Immature natural killer cell (primary cell): Measurements from ENCODE around the gene SPDYE6. TPM values are rescaled to one million over a fixed set of nuclear protein-coding genes. Genes with fewer than 3 reads are reported as not detected.

Source experiments
- DNase-seq, 3 donors: peaks; one replicate each; pipeline ENCODE4 v3.0.0; 2022; ENCODE audit warnings: mixed read lengths in 1 of 3
- H3K27ac Mint-ChIP-seq, 6 donors: one replicate each; pipeline ENCODE4 v1.8.0; 2020; ENCODE audit warnings: mixed read lengths in 6 of 6, mild to moderate bottlenecking in 5 of 6, inconsistent platforms in 4 of 6, moderate library complexity in 3 of 6
- H3K27me3 Mint-ChIP-seq, 3 donors: one replicate each; pipeline ENCODE4 v1.8.0; 2020 to 2021; ENCODE audit warnings: low read depth in 3 of 3, mild to moderate bottlenecking in 3 of 3, mixed read lengths in 3 of 3, moderate library complexity in 3 of 3, inconsistent platforms in 1 of 3
- H3K36me3 Mint-ChIP-seq, 3 donors: one replicate each; pipeline ENCODE4 v1.8.0; 2020; ENCODE audit warnings: mixed read lengths in 3 of 3, inconsistent platforms in 2 of 3, mild to moderate bottlenecking in 2 of 3
- H3K4me1 Mint-ChIP-seq, 2 donors: one replicate each; pipeline ENCODE4 v1.8.0; 2020; ENCODE audit warnings: inconsistent platforms in 2 of 2, mild to moderate bottlenecking in 2 of 2, mixed read lengths in 2 of 2, moderate library complexity in 1 of 2
- H3K4me3 Mint-ChIP-seq, 5 donors: one replicate each; pipeline ENCODE4 v1.8.0; 2020; ENCODE audit warnings: mild to moderate bottlenecking in 5 of 5, mixed read lengths in 5 of 5, inconsistent platforms in 3 of 5, moderate library complexity in 3 of 5
- H3K9me3 Mint-ChIP-seq, 6 donors: one replicate each; pipeline ENCODE4 v1.8.0; 2020; ENCODE audit warnings: mild to moderate bottlenecking in 6 of 6, mixed read lengths in 6 of 6, inconsistent platforms in 4 of 6, moderate library complexity in 3 of 6
- polyA plus RNA-seq, 3 donors: library from polyadenylated mRNA; unstranded; fragments of 300-500 nt; fragmentation: Illumina TruSeq; gene quantifications; one replicate each; pipeline ENCODE4 v1.2.3, GENCODE V29; 2021

Gene SPDYE6
- polyA plus RNA-seq, 3 donors from 2014 or later, result 0.97 TPM; not detected in 2

DNA sequence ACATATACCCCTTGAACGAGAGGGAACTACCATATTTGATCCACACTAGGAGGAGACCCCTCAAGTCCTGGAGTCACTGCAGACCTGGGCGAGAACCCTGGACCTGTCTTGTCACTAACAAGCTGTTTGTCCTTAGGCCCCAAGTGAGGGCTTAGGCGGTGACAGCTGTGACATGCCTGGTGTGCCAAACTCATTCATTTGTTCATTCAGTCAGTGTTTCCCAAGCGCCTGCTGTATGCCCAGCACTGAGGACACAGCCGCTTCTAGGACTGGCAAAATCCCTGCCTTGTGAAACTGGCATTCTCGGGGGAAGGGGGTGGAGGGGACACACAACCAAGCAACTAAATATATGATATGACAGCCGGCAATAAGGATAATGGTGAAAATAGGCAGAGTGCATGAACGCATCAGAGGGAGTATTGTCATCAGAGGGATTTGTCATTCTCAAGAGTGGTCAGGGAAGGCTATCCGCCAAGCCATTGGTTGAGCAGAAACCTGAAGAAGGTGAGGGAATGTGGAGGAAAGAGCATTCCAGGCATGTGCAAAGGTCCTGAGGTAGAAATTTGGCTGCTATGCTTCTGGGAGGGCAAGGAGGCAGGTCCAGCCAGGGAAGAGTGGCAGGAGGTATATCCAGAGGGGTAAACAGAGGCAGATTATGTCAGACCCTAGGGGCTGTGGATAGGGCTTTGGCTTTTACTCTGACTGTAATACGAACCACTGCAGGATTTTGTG lies 58.6 kb downstream of the SPDYE6 start:
- no peak for DNase-seq
- Mint-ChIP-seq H3K4me1 (no peaks in the 10 kb centered on the region), H3K27ac (no peak overlapping the region), H3K4me3 (no peak overlapping the region), H3K36me3 (no peaks in the 10 kb centered on the region), H3K27me3 (peaks cover 0 to 13% (median 3%) of the 10 kb centered on the region in 3 donors), H3K9me3 (no peaks in the 10 kb centered on the region)

DNA sequence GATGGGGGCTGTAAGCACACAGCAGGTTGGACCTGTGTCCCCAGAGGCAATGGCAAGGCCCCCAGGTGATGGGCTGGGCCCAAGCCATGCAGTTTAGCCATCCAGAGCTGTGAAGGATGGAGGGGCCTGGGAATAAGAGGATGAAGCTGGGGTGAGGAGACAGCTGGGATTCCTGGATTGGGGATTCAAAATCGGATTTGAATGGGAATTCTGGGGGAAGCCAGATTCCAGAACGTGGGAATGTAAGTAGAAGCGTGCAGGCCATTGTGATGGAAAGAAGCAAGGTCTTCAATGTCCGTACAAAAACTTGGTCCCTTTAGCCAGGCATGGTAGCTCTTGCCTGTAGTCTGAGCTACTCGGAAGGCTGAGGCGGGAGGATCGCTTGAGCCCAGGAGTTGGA lies 59.7 kb downstream of the SPDYE6 start:
- Mint-ChIP-seq H3K4me3 (no peak overlapping the region), H3K36me3 (no peaks in the 10 kb centered on the region), H3K27ac (no peak overlapping the region), H3K9me3 (no peaks in the 10 kb centered on the region), H3K4me1 (no peaks in the 10 kb centered on the region), H3K27me3 (peaks cover 2 to 13% (median 3%) of the 10 kb centered on the region in 3 donors)
- DNase-seq, result no peak

DNA sequence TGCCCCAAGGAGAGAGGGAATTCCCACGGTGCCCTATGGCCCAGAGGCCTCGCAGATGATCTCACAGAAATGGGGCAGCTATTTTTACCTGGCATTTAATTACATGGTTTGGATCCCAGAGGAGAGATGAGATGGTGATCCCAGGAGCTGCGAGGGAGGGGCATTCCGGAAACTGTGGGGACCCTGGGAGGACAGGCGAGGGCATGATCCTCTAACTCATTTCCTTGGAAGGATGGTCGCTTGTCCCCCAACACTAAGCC lies 60.1 kb downstream of the SPDYE6 start:
- Mint-ChIP-seq H3K27me3 (peaks cover 2 to 13% (median 3%) of the 10 kb centered on the region in 3 donors), H3K36me3 (no peaks in the 10 kb centered on the region), H3K4me1 (no peaks in the 10 kb centered on the region), H3K27ac (no peak overlapping the region), H3K4me3 (no peak overlapping the region), H3K9me3 (no peaks in the 10 kb centered on the region)
- DNase-seq, result no peak

Other genes starting within 250 kb of the SPDYE6 start
- gene SH2B2, start 69.6 kb downstream of the SPDYE6 start, polyA plus RNA-seq, result 1 to 10 TPM in 1 of 3 donors, not detected in 2; 1.1 TPM
- gene PRKRIP1, start 39.9 kb upstream of the SPDYE6 start, polyA plus RNA-seq, result 10 to 100 TPM; 13.2 to 20.2 (median 17.2) TPM
- gene ORAI2, start 77.1 kb upstream of the SPDYE6 start, polyA plus RNA-seq, result 100 to 1,000 TPM in 1 of 3 donors, 10 to 100 TPM in 2; 73.5 to 125 (median 80.6) TPM
- gene ALKBH4, start 108.4 kb upstream of the SPDYE6 start, polyA plus RNA-seq, result 10 to 100 TPM; 16.2 to 25.8 (median 18.5) TPM
- 10 to 100 TPM; 13.5 to 22.8 (median 21.5) TPM for gene LRWD1, start 108.5 kb upstream of the SPDYE6 start, polyA plus RNA-seq
- gene POLR2J, start 122.5 kb upstream of the SPDYE6 start, polyA plus RNA-seq, result 100 to 1,000 TPM; 103 to 115 (median 115) TPM
- gene RASA4B, start 161.3 kb upstream of the SPDYE6 start, polyA plus RNA-seq, result 1 to 10 TPM; 1.8 to 2.7 (median 2.1) TPM
- gene UPK3BL2, start 187.3 kb upstream of the SPDYE6 start, polyA plus RNA-seq, result 1 to 10 TPM in 2 of 3 donors, under 1 TPM in 1; 0.81 to 5.2 (median 2.5) TPM
- gene SPDYE2, start 194.8 kb upstream of the SPDYE6 start, polyA plus RNA-seq, result under 1 TPM in 2 of 3 donors, not detected in 1; 0.22 to 0.86 TPM
- 10 to 100 TPM; 13.5 to 44.4 (median 29.4) TPM for gene POLR2J3, start 216.1 kb upstream of the SPDYE6 start, polyA plus RNA-seq